Activated CD4-positive, alpha-beta T cell treated with anti-CD3 and anti-CD28 coated beads for 36 hours (primary cell): ENCODE measurements around the gene KCNK6. TPM values are rescaled to one million over a fixed set of nuclear protein-coding genes. Genes with fewer than 3 reads are reported as not detected.
A peak's percentile ranks its signal among the peaks of the same experiment; 100 is the strongest.

Experiments used
- ATAC-seq: fragments of 200-7000 bp; cut with Tn5 transposase; one replicate; pipeline ENCODE4 v1.10.0; 2021; ENCODE audit warnings: mild to moderate bottlenecking, moderate library complexity
- CTCF ChIA-PET: fragments of 350-600 bp; sonication (Branson Sonifier 250); formaldehyde crosslinking; loops from one replicate; lab custom pipeline; 2021; ENCODE audit warnings: antibody characterized with exemption; lab: Charles Lee
- POLR2A ChIA-PET: fragments of 350-600 bp; sonication (Branson Sonifier 250); formaldehyde crosslinking; loops from one replicate; lab custom pipeline; 2021; ENCODE audit warnings: antibody characterized with exemption, inconsistent platforms; lab: Charles Lee
- DNase-seq: peaks from one replicate; pipeline ENCODE4 v3.0.0-alpha.2; 2020
- H3K27ac Mint-ChIP-seq: one replicate; pipeline ENCODE4 v1.8.0; 2021; ENCODE audit warnings: mixed read lengths
- H3K27me3 Mint-ChIP-seq: one replicate; pipeline ENCODE4 v1.8.0; 2021; ENCODE audit warnings: mixed read lengths
- H3K36me3 Mint-ChIP-seq: one replicate; pipeline ENCODE4 v1.8.0; 2021; ENCODE audit warnings: low read depth, mixed read lengths
- H3K4me1 Mint-ChIP-seq: one replicate; pipeline ENCODE4 v1.8.0; 2021; ENCODE audit warnings: mixed read lengths
- H3K4me3 Mint-ChIP-seq: one replicate; pipeline ENCODE4 v1.8.0; 2021; ENCODE audit warnings: mild to moderate bottlenecking, moderate library complexity, mixed read lengths
- H3K9me3 Mint-ChIP-seq: one replicate; pipeline ENCODE4 v1.8.0; 2021; ENCODE audit warnings: low read depth, mixed read lengths
- intact Hi-C, 2 experiments: fragments of 100-400 bp; cut with DNase I in 1 of 2; cut with micrococcal nuclease in 1 of 2; formaldehyde crosslinking; loops; one replicate each; pipeline versions ENCODE4 v1.14.2 to v1.15.1; 2022 to 2024; cut with DNase I, micrococcal nuclease
- total RNA-seq, 2 experiments: library from RNA; stranded (reverse); gene quantifications; one replicate each; pipeline ENCODE4 v1.2.3, GENCODE V29; 2021

The KCNK6 gene
- total RNA-seq, 2 experiments from 2014 or later = 9.6 to 10.2 TPM

- ChIA-PET POLR2A (interaction anchor here (1.4 kb wide), 1 partner anchor 18 kb away, joined by 4 read pairs; no protein-coding TSS in a partner anchor), CTCF (interaction anchor here (0.7 to 0.8 kb wide), 2 partner anchors 35 to 105 kb away, joined by 3 read pairs; no protein-coding TSS in a partner anchor)
- ATAC-seq (peak; percentile 93), DNase-seq (no peak)
- H3K4me1 Mint-ChIP-seq = peaks cover 13% of the 10 kb centered on the region
- no peak overlapping the region for H3K4me3 Mint-ChIP-seq
- peaks cover 6% of the 10 kb centered on the region for H3K36me3 Mint-ChIP-seq
- H3K9me3 Mint-ChIP-seq = no peaks in the 10 kb centered on the region
- peak overlapping the region; percentile 81 for H3K27ac Mint-ChIP-seq
- H3K27me3 Mint-ChIP-seq = no peaks in the 10 kb centered on the region
- intact Hi-C loops = no loop called here
These were observed 37.7 kb upstream of the KCNK6 start for GRCh38 chr19:38281811-38282566.

- no peak for DNase-seq
- intact Hi-C loops = no loop called here
- ChIA-PET POLR2A (no interaction called here), CTCF (no interaction called here)
- ATAC-seq = no peak
- Mint-ChIP-seq H3K4me3 (no peak overlapping the region), H3K27me3 (no peaks in the 10 kb centered on the region), H3K9me3 (no peaks in the 10 kb centered on the region), H3K36me3 (peaks cover 7% of the 10 kb centered on the region), H3K27ac (no peak overlapping the region), H3K4me1 (peaks cover 13% of the 10 kb centered on the region)
These were observed 36.4 kb upstream of the KCNK6 start for GRCh38 chr19:38283271-38283670.

DNA sequence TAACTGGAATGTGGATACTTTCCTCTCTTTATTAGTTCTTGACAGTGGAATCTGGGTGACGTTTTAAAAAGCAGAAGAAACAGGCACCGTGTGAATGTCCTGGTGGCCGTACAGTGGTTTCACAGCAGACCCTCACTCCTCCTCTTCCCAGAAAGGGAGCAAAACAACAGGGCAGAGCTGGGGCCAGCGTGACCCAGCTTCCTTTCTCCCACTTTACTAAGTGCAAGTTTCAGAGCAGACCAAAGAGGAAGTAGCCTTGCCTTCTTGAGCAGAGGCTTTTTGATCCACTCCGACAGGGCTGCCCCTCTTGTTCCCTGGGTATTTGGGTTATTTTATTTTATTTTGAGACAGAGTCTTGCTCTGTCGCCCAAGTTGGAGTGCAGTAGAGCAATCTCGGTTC is 35.2 kb upstream of the KCNK6 start:
- DNase-seq = no peak
- ChIA-PET POLR2A (no interaction called here), CTCF (no interaction called here)
- H3K4me3 Mint-ChIP-seq = no peak overlapping the region
- H3K9me3 Mint-ChIP-seq = no peaks in the 10 kb centered on the region
- H3K4me1 Mint-ChIP-seq = peaks cover 13% of the 10 kb centered on the region
- intact Hi-C loops = no loop called here
- no peak overlapping the region for H3K27ac Mint-ChIP-seq
- peaks cover 8% of the 10 kb centered on the region for H3K36me3 Mint-ChIP-seq
- no peaks in the 10 kb centered on the region for H3K27me3 Mint-ChIP-seq
- ATAC-seq = no peak

DNA sequence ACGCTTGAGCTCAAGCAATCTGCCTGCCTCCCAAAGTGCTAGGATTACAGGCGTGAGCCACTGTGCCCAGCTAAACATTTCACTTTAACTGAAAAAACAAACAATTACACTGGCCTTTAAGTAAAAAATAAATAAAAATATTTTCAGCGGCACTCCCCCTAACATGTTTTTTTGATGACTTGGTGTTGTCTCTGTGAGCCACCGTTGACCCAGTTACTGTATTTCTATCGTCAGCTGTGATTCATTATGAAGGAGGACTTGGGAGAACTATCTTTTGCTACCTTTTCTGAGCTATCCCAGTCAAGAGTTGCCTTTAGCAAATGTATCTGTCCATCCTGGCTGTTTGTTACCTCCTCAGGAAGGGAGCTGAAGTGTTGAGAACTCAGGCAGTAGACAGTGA is 34.1 kb upstream of the KCNK6 start:
- peaks cover 9% of the 10 kb centered on the region for H3K36me3 Mint-ChIP-seq
- H3K9me3 Mint-ChIP-seq = no peaks in the 10 kb centered on the region
- DNase-seq (no peak), ATAC-seq (no peak)
- peaks cover 13% of the 10 kb centered on the region for H3K4me1 Mint-ChIP-seq
- POLR2A ChIA-PET = no interaction called here
- intact Hi-C loops = no loop called here
- CTCF ChIA-PET = interaction anchor here (0.6 to 1.3 kb wide), 4 partner anchors 13 to 378 kb away, joined by 3 read pairs; no protein-coding TSS in a partner anchor
- H3K4me3 Mint-ChIP-seq = no peak overlapping the region
- no peak overlapping the region for H3K27ac Mint-ChIP-seq
- no peaks in the 10 kb centered on the region for H3K27me3 Mint-ChIP-seq

GRCh38 chr19:38287604-38288003 is 32.0 kb upstream of the KCNK6 start:
- ATAC-seq (no peak), DNase-seq (no peak)
- intact Hi-C loops = no loop called here
- no peaks in the 10 kb centered on the region for H3K9me3 Mint-ChIP-seq
- peaks cover 2% of the 10 kb centered on the region for H3K4me1 Mint-ChIP-seq
- peaks cover 16% of the 10 kb centered on the region for H3K36me3 Mint-ChIP-seq
- no peak overlapping the region for H3K27ac Mint-ChIP-seq
- POLR2A ChIA-PET = no interaction called here
- CTCF ChIA-PET = no interaction called here
- H3K4me3 Mint-ChIP-seq = no peak overlapping the region
- no peaks in the 10 kb centered on the region for H3K27me3 Mint-ChIP-seq

GRCh38 chr19:38288123-38288855 is 31.4 kb upstream of the KCNK6 start:
- DNase-seq (no peak), ATAC-seq (no peak)
- POLR2A ChIA-PET = no interaction called here
- intact Hi-C loops = no loop called here
- Mint-ChIP-seq H3K27me3 (no peaks in the 10 kb centered on the region), H3K4me1 (no peaks in the 10 kb centered on the region), H3K9me3 (no peaks in the 10 kb centered on the region), H3K27ac (no peak overlapping the region), H3K36me3 (peaks cover 16% of the 10 kb centered on the region), H3K4me3 (no peak overlapping the region)
- CTCF ChIA-PET = interaction anchor here (0.6 kb wide), 1 partner anchor 26 kb away, joined by 3 read pairs; no protein-coding TSS in a partner anchor

DNA sequence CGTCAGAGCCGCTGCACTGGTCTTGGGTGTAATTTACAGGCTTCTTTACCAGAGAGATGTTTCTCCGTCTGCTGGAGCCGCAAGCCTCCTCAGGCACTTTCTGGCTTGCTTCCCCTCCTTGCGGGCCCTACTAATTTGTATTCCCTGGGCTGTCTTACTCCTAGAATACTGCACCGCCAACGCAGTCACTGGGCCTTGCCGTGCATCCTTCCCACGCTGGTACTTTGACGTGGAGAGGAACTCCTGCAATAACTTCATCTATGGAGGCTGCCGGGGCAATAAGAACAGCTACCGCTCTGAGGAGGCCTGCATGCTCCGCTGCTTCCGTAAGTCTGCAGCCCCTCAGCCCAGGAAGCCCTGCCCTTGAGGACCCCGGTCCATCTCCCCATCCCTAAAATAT is 29.7 kb upstream of the KCNK6 start:
- DNase-seq (no peak), ATAC-seq (no peak)
- intact Hi-C loops = no loop called here
- Mint-ChIP-seq H3K27me3 (no peaks in the 10 kb centered on the region), H3K9me3 (no peaks in the 10 kb centered on the region), H3K4me3 (no peak overlapping the region), H3K27ac (no peak overlapping the region), H3K4me1 (no peaks in the 10 kb centered on the region), H3K36me3 (peaks cover 15% of the 10 kb centered on the region)
- ChIA-PET CTCF (no interaction called here), POLR2A (no interaction called here)

GRCh38 chr19:38290631-38291147 is 29.0 kb upstream of the KCNK6 start:
- intact Hi-C loops = no loop called here
- Mint-ChIP-seq H3K27me3 (no peaks in the 10 kb centered on the region), H3K4me1 (no peaks in the 10 kb centered on the region), H3K36me3 (peaks cover 13% of the 10 kb centered on the region), H3K27ac (no peak overlapping the region), H3K4me3 (no peak overlapping the region), H3K9me3 (no peaks in the 10 kb centered on the region)
- ATAC-seq (no peak), DNase-seq (no peak)
- ChIA-PET POLR2A (no interaction called here), CTCF (no interaction called here)

- Mint-ChIP-seq H3K27ac (no peak overlapping the region), H3K9me3 (no peaks in the 10 kb centered on the region), H3K27me3 (no peaks in the 10 kb centered on the region), H3K4me1 (no peaks in the 10 kb centered on the region), H3K36me3 (peaks cover 11% of the 10 kb centered on the region), H3K4me3 (no peak overlapping the region)
- ChIA-PET CTCF (no interaction called here), POLR2A (no interaction called here)
- intact Hi-C loops = no loop called here
- ATAC-seq = no peak
- no peak for DNase-seq
These were observed 27.8 kb upstream of the KCNK6 start for GRCh38 chr19:38291855-38292254.

DNA sequence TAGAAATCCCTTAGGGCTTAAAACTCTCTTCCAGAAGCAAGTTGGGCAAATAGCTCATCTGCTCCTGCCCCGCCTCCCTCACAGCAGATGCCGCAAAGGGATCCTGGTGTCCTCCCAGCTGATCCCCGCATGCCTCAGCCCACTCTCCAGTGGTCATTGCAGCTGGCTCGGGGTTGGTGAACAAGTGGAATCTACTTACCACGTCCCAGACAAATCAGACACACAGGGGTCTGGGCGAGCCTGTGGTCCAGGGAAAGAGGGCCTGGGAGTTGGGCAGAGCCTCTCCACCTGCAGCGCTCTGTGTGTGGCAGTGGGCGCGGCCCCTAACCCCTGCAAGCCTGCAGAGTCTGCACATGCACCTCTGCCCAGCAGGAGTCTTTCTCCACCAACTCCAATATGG is 26.4 kb upstream of the KCNK6 start:
- H3K36me3 Mint-ChIP-seq = peaks cover 9% of the 10 kb centered on the region
- no peak overlapping the region for H3K27ac Mint-ChIP-seq
- ChIA-PET CTCF (interaction anchor here (0.6 kb wide), 1 partner anchor 13 kb away, joined by 3 read pairs; no protein-coding TSS in a partner anchor), POLR2A (no interaction called here)
- DNase-seq = no peak
- no peaks in the 10 kb centered on the region for H3K27me3 Mint-ChIP-seq
- H3K4me3 Mint-ChIP-seq = no peak overlapping the region
- no peaks in the 10 kb centered on the region for H3K9me3 Mint-ChIP-seq
- intact Hi-C loops = no loop called here
- ATAC-seq = no peak
- no peaks in the 10 kb centered on the region for H3K4me1 Mint-ChIP-seq

DNA sequence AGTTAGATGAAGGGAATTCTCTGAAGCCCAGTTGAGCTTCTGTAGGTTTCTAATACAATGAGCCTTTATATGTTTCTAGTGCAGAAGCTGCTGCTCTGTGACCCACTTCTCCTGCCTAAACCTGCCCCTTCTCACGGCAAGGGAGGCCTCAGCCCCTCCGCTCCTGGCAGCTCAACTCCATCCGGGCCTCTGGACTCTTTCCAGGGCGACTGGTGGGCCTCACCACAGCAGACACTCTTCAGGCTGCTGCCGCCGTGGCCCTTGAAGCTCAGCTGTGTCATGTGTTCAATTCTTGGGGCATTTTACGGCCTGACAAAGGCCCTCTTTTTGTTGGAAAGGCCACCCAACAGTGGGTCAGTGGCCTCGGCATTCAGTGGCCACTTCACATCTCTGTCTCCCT is 25.6 kb upstream of the KCNK6 start:
- intact Hi-C loops = no loop called here
- Mint-ChIP-seq H3K4me3 (no peak overlapping the region), H3K4me1 (no peaks in the 10 kb centered on the region), H3K27me3 (no peaks in the 10 kb centered on the region), H3K36me3 (peaks cover 9% of the 10 kb centered on the region), H3K27ac (no peak overlapping the region), H3K9me3 (no peaks in the 10 kb centered on the region)
- no peak for DNase-seq
- ATAC-seq = no peak
- CTCF ChIA-PET = interaction anchor here (0.6 to 1.5 kb wide), 2 partner anchors 12 to 19 kb away, joined by 3 to 4 read pairs; no protein-coding TSS in a partner anchor
- POLR2A ChIA-PET = no interaction called here
